WTC11 (cell line): ENCODE measurements around the gene LRMDA. TPM values are rescaled to one million over a fixed set of nuclear protein-coding genes. Genes with fewer than 3 reads are reported as not detected.

Experiments used
- ATAC-seq: fragments of 200-7000 bp; cut with Tn5 transposase; 2 replicates; pipeline ENCODE4 v1.10.0; 2021; ENCODE audit warnings: mild to moderate bottlenecking, moderate library complexity
- CTCF ChIA-PET: fragments of 300-600 bp; sonication (Branson Sonifier 250); formaldehyde crosslinking; loops from one replicate; lab custom pipeline; 2021; ENCODE audit warnings: antibody characterized with exemption; lab: Charles Lee
- POLR2A ChIA-PET: fragments of 350-600 bp; sonication (Branson Sonifier 250); formaldehyde crosslinking; loops from one replicate; lab custom pipeline; 2021; ENCODE audit warnings: antibody characterized with exemption; lab: Charles Lee
- DNase-seq: peaks from one replicate; pipeline ENCODE4 v3.0.0; 2021; ENCODE audit warnings: low spot score
- H3K27ac Mint-ChIP-seq: 2 replicates; pipeline ENCODE4 v1.8.0; 2021; ENCODE audit warnings: mixed read lengths
- H3K27me3 Mint-ChIP-seq: 2 replicates; pipeline ENCODE4 v1.8.0; 2021; ENCODE audit warnings: low read depth, mild to moderate bottlenecking, moderate library complexity, mixed read lengths
- H3K36me3 Mint-ChIP-seq: 2 replicates; pipeline ENCODE4 v1.8.0; 2021; ENCODE audit warnings: mixed read lengths
- H3K4me1 Mint-ChIP-seq: 2 replicates; pipeline ENCODE4 v1.8.0; 2022; ENCODE audit warnings: mixed read lengths
- H3K4me3 Mint-ChIP-seq: 2 replicates; pipeline ENCODE4 v1.8.0; 2021; ENCODE audit warnings: mild to moderate bottlenecking, moderate library complexity, mixed read lengths
- H3K9me3 Mint-ChIP-seq: 2 replicates; pipeline ENCODE4 v1.8.0; 2021; ENCODE audit warnings: mixed read lengths
- AR ChIP-seq: fragments of 250-450 bp; sonication (Bioruptor Pico); IDR thresholded peaks from 2 replicates; pipeline ENCODE4 v1.9.0; 2021; ENCODE audit warnings: mild to moderate bottlenecking
- ARID4B ChIP-seq: sonication (generic); formaldehyde crosslinking; IDR thresholded peaks from 2 replicates; pipeline ENCODE4 v1.8.0; 2023; ENCODE audit warnings: missing genetic modification reagents, mild to moderate bottlenecking, borderline replicate concordance
- ATF6 ChIP-seq: sonication (generic); formaldehyde crosslinking; IDR thresholded peaks from 2 replicates; pipeline ENCODE4 v1.8.1; 2023; ENCODE audit warnings: mild to moderate bottlenecking, missing genetic modification reagents
- CBFB ChIP-seq: sonication (generic); formaldehyde crosslinking; IDR thresholded peaks from 2 replicates; pipeline ENCODE4 v1.8.1; 2022; ENCODE audit warnings: mild to moderate bottlenecking, low read depth, missing genetic modification reagents
- GTF2I ChIP-seq: fragments of 250-450 bp; sonication (Bioruptor Pico); conservative IDR thresholded peaks from 2 replicates; pipeline ENCODE4 v1.4.0; 2021; ENCODE audit warnings: mild to moderate bottlenecking
- JUN ChIP-seq: sonication (generic); formaldehyde crosslinking; IDR thresholded peaks from 2 replicates; pipeline ENCODE4 v1.8.0; 2023; ENCODE audit warnings: mild to moderate bottlenecking, missing genetic modification reagents
- NFATC4 ChIP-seq: fragments of 250-450 bp; sonication (Bioruptor Pico); IDR thresholded peaks from 2 replicates; pipeline ENCODE4 v1.9.0; 2021; ENCODE audit warnings: mild to moderate bottlenecking
- NR1H2 ChIP-seq: sonication (generic); formaldehyde crosslinking; IDR thresholded peaks from 2 replicates; pipeline ENCODE4 v1.9.0; 2021; ENCODE audit warnings: mild to moderate bottlenecking, moderate library complexity, missing genetic modification reagents
- RELA ChIP-seq: sonication (generic); formaldehyde crosslinking; IDR thresholded peaks from 2 replicates; pipeline ENCODE4 v1.8.1; 2022; ENCODE audit warnings: missing genetic modification reagents, mild to moderate bottlenecking, borderline replicate concordance
- TP53 ChIP-seq: sonication (generic); formaldehyde crosslinking; IDR thresholded peaks from 2 replicates; pipeline ENCODE4 v1.8.1; 2023; ENCODE audit warnings: mild to moderate bottlenecking, missing genetic modification reagents
- ZNF232 ChIP-seq: sonication (generic); formaldehyde crosslinking; IDR thresholded peaks from 2 replicates; pipeline ENCODE4 v1.8.0; 2022; ENCODE audit warnings: mild to moderate bottlenecking, missing genetic modification reagents
- ZNF396 ChIP-seq: fragments of 250-450 bp; sonication (Bioruptor Pico); IDR thresholded peaks from 2 replicates; pipeline ENCODE4 v1.8.0; 2021; ENCODE audit warnings: mild to moderate bottlenecking, moderate library complexity, borderline replicate concordance
- ZNF532 ChIP-seq: fragments of 250-450 bp; sonication (Bioruptor Pico); IDR thresholded peaks from 2 replicates; pipeline ENCODE4 v1.9.0; 2021; ENCODE audit warnings: mild to moderate bottlenecking, borderline replicate concordance
- total RNA-seq: library from RNA; stranded (reverse); gene quantifications from 3 replicates; pipeline ENCODE4 v1.2.3, GENCODE V29; 2021
- TF ChIP-seq, protein P1 (sequence below): sonication (generic); formaldehyde crosslinking; IDR thresholded peaks from 2 replicates; pipeline ENCODE4 v1.8.0; 2022; ENCODE audit warnings: mild to moderate bottlenecking, missing genetic modification reagents
- TF ChIP-seq, protein P2 (sequence below): sonication (generic); formaldehyde crosslinking; IDR thresholded peaks from 2 replicates; pipeline ENCODE4 v1.8.1; 2023; ENCODE audit warnings: mild to moderate bottlenecking, missing genetic modification reagents, moderate library complexity
- TF ChIP-seq, protein P3 (sequence below): fragments of 250-450 bp; sonication (Bioruptor Pico); IDR thresholded peaks from 2 replicates; pipeline ENCODE4 v1.9.0; 2021; ENCODE audit warnings: moderate library complexity, mild to moderate bottlenecking, inconsistent platforms, borderline replicate concordance

Gene LRMDA
- total RNA-seq, 1 experiment from 2014 or later = 0.92 TPM

DNA sequence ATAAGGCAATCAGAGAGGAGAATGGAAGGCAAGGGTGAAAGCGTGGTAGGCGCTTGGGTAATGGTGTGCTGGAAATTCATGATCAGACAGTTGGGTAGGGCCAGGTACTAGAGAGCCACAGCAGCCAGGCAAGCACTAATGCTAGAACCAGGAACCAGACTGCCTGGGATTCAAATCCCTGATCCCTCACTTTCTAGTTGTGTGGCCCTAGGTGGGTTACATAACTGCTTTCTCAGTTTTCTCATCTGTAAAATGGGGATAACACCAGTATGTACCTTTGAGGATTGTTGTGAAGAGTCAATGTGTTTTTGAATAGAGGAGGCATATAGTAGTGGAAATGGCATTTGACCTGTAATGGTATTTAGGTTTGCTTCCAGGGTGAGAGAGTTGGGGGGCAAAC lies 225.9 kb downstream of the LRMDA start (continued):
- TF ChIP-seq NR1H2 (CRISPR knock-in tag) (no peak), ATF6 (CRISPR knock-in tag) (no peak), ZNF532 (CRISPR knock-in tag) (no peak), ARID4B (CRISPR knock-in tag) (no peak), CBFB (CRISPR knock-in tag) (no peak), TP53 (no peak)
- TF ChIP-seq, protein P1, sequence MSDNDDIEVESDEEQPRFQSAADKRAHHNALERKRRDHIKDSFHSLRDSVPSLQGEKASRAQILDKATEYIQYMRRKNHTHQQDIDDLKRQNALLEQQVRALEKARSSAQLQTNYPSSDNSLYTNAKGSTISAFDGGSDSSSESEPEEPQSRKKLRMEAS (CRISPR knock-in tag) = no peak

DNA sequence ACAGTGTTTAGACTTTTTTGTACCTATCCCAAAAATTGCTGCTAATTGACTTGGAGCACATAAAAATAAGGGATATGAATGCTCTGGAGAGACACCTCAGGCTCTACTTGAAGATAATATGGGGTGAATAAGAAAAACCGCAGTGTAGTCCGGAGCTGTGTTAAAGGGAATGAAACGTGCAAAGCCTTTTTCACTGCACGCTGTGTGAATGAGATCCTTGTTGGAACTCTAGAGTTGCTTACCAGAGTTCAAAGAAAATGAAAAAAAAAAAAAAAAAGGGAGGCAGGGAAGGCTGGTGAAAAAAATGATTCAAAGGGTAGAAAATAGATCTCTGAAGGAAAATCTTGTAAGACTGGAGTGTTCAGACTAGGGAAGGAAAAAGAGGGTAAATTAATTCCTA lies 226.6 kb downstream of the LRMDA start:
- CTCF ChIA-PET = no interaction called here
- TF ChIP-seq, protein P2, sequence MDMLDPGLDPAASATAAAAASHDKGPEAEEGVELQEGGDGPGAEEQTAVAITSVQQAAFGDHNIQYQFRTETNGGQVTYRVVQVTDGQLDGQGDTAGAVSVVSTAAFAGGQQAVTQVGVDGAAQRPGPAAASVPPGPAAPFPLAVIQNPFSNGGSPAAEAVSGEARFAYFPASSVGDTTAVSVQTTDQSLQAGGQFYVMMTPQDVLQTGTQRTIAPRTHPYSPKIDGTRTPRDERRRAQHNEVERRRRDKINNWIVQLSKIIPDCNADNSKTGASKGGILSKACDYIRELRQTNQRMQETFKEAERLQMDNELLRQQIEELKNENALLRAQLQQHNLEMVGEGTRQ (CRISPR knock-in tag) = no peak
- TF ChIP-seq RELA (CRISPR knock-in tag) (no peak), AR (CRISPR knock-in tag) (no peak), GTF2I (CRISPR knock-in tag) (no peak), JUN (CRISPR knock-in tag) (no peak), ARID4B (CRISPR knock-in tag) (no peak), NFATC4 (no peak), ZNF232 (CRISPR knock-in tag) (no peak), ZNF396 (CRISPR knock-in tag) (no peak)
- TF ChIP-seq, protein P3, sequence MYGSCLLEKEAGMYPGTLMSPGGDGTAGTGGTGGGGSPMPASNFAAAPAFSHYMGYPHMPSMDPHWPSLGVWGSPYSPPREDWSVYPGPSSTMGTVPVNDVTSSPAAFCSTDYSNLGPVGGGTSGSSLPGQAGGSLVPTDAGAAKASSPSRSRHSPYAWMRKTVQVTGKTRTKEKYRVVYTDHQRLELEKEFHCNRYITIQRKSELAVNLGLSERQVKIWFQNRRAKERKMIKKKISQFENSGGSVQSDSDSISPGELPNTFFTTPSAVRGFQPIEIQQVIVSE (CRISPR knock-in tag) = no peak

More for the DNA sequence above, 226.6 kb downstream of the LRMDA start:
- H3K27me3 Mint-ChIP-seq = peaks cover 12% of the 10 kb centered on the region
- no peaks in the 10 kb centered on the region for H3K9me3 Mint-ChIP-seq
- no peak overlapping the region for H3K4me3 Mint-ChIP-seq
- no peak for ATAC-seq
- POLR2A ChIA-PET = no interaction called here
- H3K36me3 Mint-ChIP-seq = no peaks in the 10 kb centered on the region
- no peak for DNase-seq
- no peak overlapping the region for H3K27ac Mint-ChIP-seq
- H3K4me1 Mint-ChIP-seq = no peaks in the 10 kb centered on the region
